Measurements from ENCODE around the gene LIMK2. TPM values are rescaled to one million over a fixed set of nuclear protein-coding genes. Genes with fewer than 3 reads are reported as not detected.
A peak's percentile ranks its signal among the peaks of the same experiment; 100 is the strongest.

Gene LIMK2
- total RNA-seq, 1 experiment from 2014 or later: 35.3 TPM

GRCh38 chr22:31263896-31264640, 52.0 kb downstream of the LIMK2 start:
- H3K27me3 ChIP-seq (ENCODE audit: low read length): no peaks in the 10 kb centered on the region
- no peaks in the 10 kb centered on the region for H4K20me1 ChIP-seq (ENCODE audit: insufficient read depth, low read depth, low read length)
- H3K79me2 ChIP-seq (ENCODE audit: low read length): peaks cover 7% of the 10 kb centered on the region; the same call in 1 of the 2 replicates
- no peak overlapping the region for H3K4me3 ChIP-seq (ENCODE audit: low read length)
- H3K27ac ChIP-seq (ENCODE audit: low read length): no peak overlapping the region
- no peak for DNase-seq
- no peaks in the 10 kb centered on the region for H3K9me2 ChIP-seq (replicated peaks; ENCODE audit: insufficient read depth, low read length)
- H3K36me3 ChIP-seq (ENCODE audit: insufficient read depth, low read length): peaks cover 19% of the 10 kb centered on the region
- no peak overlapping the region for H3K4me2 ChIP-seq (ENCODE audit: low read depth, low read length, poor library complexity, severe bottlenecking)
- no peaks in the 10 kb centered on the region for H3K4me1 ChIP-seq (ENCODE audit: low read length)
- H3K9ac ChIP-seq (ENCODE audit: low read length): no peak overlapping the region
- no peaks in the 10 kb centered on the region for H3K9me3 ChIP-seq (ENCODE audit: low read length)
- no peak overlapping the region for H2AFZ ChIP-seq (ENCODE audit: low read length)

- Histone ChIP-seq H3K27ac (ENCODE audit: low read length) (no peak overlapping the region), H3K4me3 (ENCODE audit: low read length) (no peak overlapping the region), H3K9me3 (ENCODE audit: low read length) (no peaks in the 10 kb centered on the region), H2AFZ (ENCODE audit: low read length) (no peak overlapping the region), H3K9ac (ENCODE audit: low read length) (no peak overlapping the region), H4K20me1 (ENCODE audit: insufficient read depth, low read depth, low read length) (no peaks in the 10 kb centered on the region), H3K79me2 (ENCODE audit: low read length) (no peaks in the 10 kb centered on the region), H3K27me3 (ENCODE audit: low read length) (no peaks in the 10 kb centered on the region), H3K9me2 (replicated peaks; ENCODE audit: insufficient read depth, low read length) (no peaks in the 10 kb centered on the region), H3K4me1 (ENCODE audit: low read length) (no peaks in the 10 kb centered on the region), H3K36me3 (ENCODE audit: insufficient read depth, low read length) (peaks cover 18% of the 10 kb centered on the region), H3K4me2 (ENCODE audit: low read depth, low read length, poor library complexity, severe bottlenecking) (no peak overlapping the region)
- DNase-seq: no peak
Measured at GRCh38 chr22:31268281-31268680, 56.2 kb downstream of the LIMK2 start.

GRCh38 chr22:31269892-31270579, 57.9 kb downstream of the LIMK2 start:
- H3K27ac ChIP-seq (ENCODE audit: low read length): no peak overlapping the region
- H3K9me2 ChIP-seq (replicated peaks; ENCODE audit: insufficient read depth, low read length): no peaks in the 10 kb centered on the region
- no peak overlapping the region for H3K4me3 ChIP-seq (ENCODE audit: low read length)
- no peak overlapping the region for H3K4me2 ChIP-seq (ENCODE audit: low read depth, low read length, poor library complexity, severe bottlenecking)
- H3K36me3 ChIP-seq (ENCODE audit: insufficient read depth, low read length): peaks cover 20% of the 10 kb centered on the region
- no peaks in the 10 kb centered on the region for H3K79me2 ChIP-seq (ENCODE audit: low read length)
- no peaks in the 10 kb centered on the region for H3K9me3 ChIP-seq (ENCODE audit: low read length)
- no peaks in the 10 kb centered on the region for H4K20me1 ChIP-seq (ENCODE audit: insufficient read depth, low read depth, low read length)
- no peak overlapping the region for H2AFZ ChIP-seq (ENCODE audit: low read length)
- H3K9ac ChIP-seq (ENCODE audit: low read length): no peak overlapping the region
- no peaks in the 10 kb centered on the region for H3K4me1 ChIP-seq (ENCODE audit: low read length)
- no peak for DNase-seq
- H3K27me3 ChIP-seq (ENCODE audit: low read length): no peaks in the 10 kb centered on the region

GRCh38 chr22:31271026-31271425, 58.9 kb downstream of the LIMK2 start:
- peaks cover 24% of the 10 kb centered on the region for H3K36me3 ChIP-seq (ENCODE audit: insufficient read depth, low read length)

GRCh38 chr22:31271485-31271884, 59.4 kb downstream of the LIMK2 start:
- Histone ChIP-seq H4K20me1 (ENCODE audit: insufficient read depth, low read depth, low read length) (no peaks in the 10 kb centered on the region), H3K27me3 (ENCODE audit: low read length) (no peaks in the 10 kb centered on the region), H3K9me2 (replicated peaks; ENCODE audit: insufficient read depth, low read length) (no peaks in the 10 kb centered on the region), H3K27ac (ENCODE audit: low read length) (no peak overlapping the region), H3K4me1 (ENCODE audit: low read length) (no peaks in the 10 kb centered on the region), H3K4me3 (ENCODE audit: low read length) (no peak overlapping the region), H3K36me3 (ENCODE audit: insufficient read depth, low read length) (peaks cover 24% of the 10 kb centered on the region), H3K9me3 (ENCODE audit: low read length) (no peaks in the 10 kb centered on the region), H3K79me2 (ENCODE audit: low read length) (no peaks in the 10 kb centered on the region), H3K4me2 (ENCODE audit: low read depth, low read length, poor library complexity, severe bottlenecking) (no peak overlapping the region), H2AFZ (ENCODE audit: low read length) (no peak overlapping the region), H3K9ac (ENCODE audit: low read length) (no peak overlapping the region)
- DNase-seq: no peak

More at GRCh38 chr22:31271026-31271425, 58.9 kb downstream of the LIMK2 start:
- Histone ChIP-seq H3K79me2 (ENCODE audit: low read length) (no peaks in the 10 kb centered on the region), H2AFZ (ENCODE audit: low read length) (no peak overlapping the region), H3K9ac (ENCODE audit: low read length) (no peak overlapping the region), H3K4me1 (ENCODE audit: low read length) (no peaks in the 10 kb centered on the region), H4K20me1 (ENCODE audit: insufficient read depth, low read depth, low read length) (no peaks in the 10 kb centered on the region), H3K27me3 (ENCODE audit: low read length) (no peaks in the 10 kb centered on the region), H3K4me3 (ENCODE audit: low read length) (no peak overlapping the region), H3K27ac (ENCODE audit: low read length) (no peak overlapping the region), H3K4me2 (ENCODE audit: low read depth, low read length, poor library complexity, severe bottlenecking) (no peak overlapping the region), H3K9me2 (replicated peaks; ENCODE audit: insufficient read depth, low read length) (no peaks in the 10 kb centered on the region), H3K9me3 (ENCODE audit: low read length) (no peaks in the 10 kb centered on the region)
- no peak for DNase-seq

- Histone ChIP-seq H3K9me2 (replicated peaks; ENCODE audit: insufficient read depth, low read length) (no peaks in the 10 kb centered on the region), H3K36me3 (ENCODE audit: insufficient read depth, low read length) (peaks cover 23% of the 10 kb centered on the region), H2AFZ (ENCODE audit: low read length) (no peak overlapping the region), H3K9me3 (ENCODE audit: low read length) (no peaks in the 10 kb centered on the region), H3K9ac (ENCODE audit: low read length) (no peak overlapping the region), H3K4me2 (ENCODE audit: low read depth, low read length, poor library complexity, severe bottlenecking) (no peak overlapping the region), H3K4me1 (ENCODE audit: low read length) (no peaks in the 10 kb centered on the region), H3K4me3 (ENCODE audit: low read length) (no peak overlapping the region), H3K27ac (ENCODE audit: low read length) (no peak overlapping the region), H4K20me1 (ENCODE audit: insufficient read depth, low read depth, low read length) (no peaks in the 10 kb centered on the region), H3K79me2 (ENCODE audit: low read length) (no peaks in the 10 kb centered on the region), H3K27me3 (ENCODE audit: low read length) (no peaks in the 10 kb centered on the region)
- DNase-seq: peak; percentile 84
Measured at GRCh38 chr22:31272522-31273446, 60.7 kb downstream of the LIMK2 start.

GRCh38 chr22:31274017-31274416, 61.9 kb downstream of the LIMK2 start:
- H4K20me1 ChIP-seq (ENCODE audit: insufficient read depth, low read depth, low read length): no peaks in the 10 kb centered on the region
- no peaks in the 10 kb centered on the region for H3K9me3 ChIP-seq (ENCODE audit: low read length)
- H3K27ac ChIP-seq (ENCODE audit: low read length): no peak overlapping the region
- H3K4me2 ChIP-seq (ENCODE audit: low read depth, low read length, poor library complexity, severe bottlenecking): no peak overlapping the region
- no peaks in the 10 kb centered on the region for H3K9me2 ChIP-seq (replicated peaks; ENCODE audit: insufficient read depth, low read length)
- peaks cover 20% of the 10 kb centered on the region for H3K36me3 ChIP-seq (ENCODE audit: insufficient read depth, low read length)
- no peaks in the 10 kb centered on the region for H3K4me1 ChIP-seq (ENCODE audit: low read length)
- no peak overlapping the region for H2AFZ ChIP-seq (ENCODE audit: low read length)
- H3K4me3 ChIP-seq (ENCODE audit: low read length): no peak overlapping the region
- H3K27me3 ChIP-seq (ENCODE audit: low read length): no peaks in the 10 kb centered on the region
- no peak overlapping the region for H3K9ac ChIP-seq (ENCODE audit: low read length)
- DNase-seq: no peak
- H3K79me2 ChIP-seq (ENCODE audit: low read length): no peaks in the 10 kb centered on the region

GRCh38 chr22:31275018-31275417, 62.9 kb downstream of the LIMK2 start:
- Histone ChIP-seq H4K20me1 (ENCODE audit: insufficient read depth, low read depth, low read length) (no peaks in the 10 kb centered on the region), H3K4me1 (ENCODE audit: low read length) (no peaks in the 10 kb centered on the region), H3K9me3 (ENCODE audit: low read length) (no peaks in the 10 kb centered on the region), H3K27me3 (ENCODE audit: low read length) (no peaks in the 10 kb centered on the region), H3K36me3 (ENCODE audit: insufficient read depth, low read length) (peaks cover 23% of the 10 kb centered on the region), H2AFZ (ENCODE audit: low read length) (no peak overlapping the region), H3K4me2 (ENCODE audit: low read depth, low read length, poor library complexity, severe bottlenecking) (no peak overlapping the region), H3K4me3 (ENCODE audit: low read length) (no peak overlapping the region), H3K79me2 (ENCODE audit: low read length) (no peaks in the 10 kb centered on the region), H3K9me2 (replicated peaks; ENCODE audit: insufficient read depth, low read length) (no peaks in the 10 kb centered on the region), H3K27ac (ENCODE audit: low read length) (no peak overlapping the region), H3K9ac (ENCODE audit: low read length) (no peak overlapping the region)
- DNase-seq: no peak
